Nephron (organoid): ENCODE results near the gene ICA1.
"Not testable (repeated sequence)": the region's sequence is repeated elsewhere in the genome, so short reads cannot be mapped to it uniquely, and the experiment has no call there.

Source experiments
- H3K27ac Mint-ChIP-seq, 3 experiments: 2 replicates each; pipeline ENCODE4 v1.8.0; 2020; ENCODE audit warnings: mixed read lengths in 3 of 3, mild to moderate bottlenecking in 2 of 3, moderate library complexity in 1 of 3
- H3K27me3 Mint-ChIP-seq: 2 replicates; pipeline ENCODE4 v1.8.0; 2021; ENCODE audit warnings: low read depth, mild to moderate bottlenecking, moderate library complexity, mixed read lengths
- H3K36me3 Mint-ChIP-seq: 2 replicates; pipeline ENCODE4 v1.8.0; 2020; ENCODE audit warnings: low read depth, mixed read lengths
- H3K4me1 Mint-ChIP-seq: 2 replicates; pipeline ENCODE4 v1.8.0; 2020; ENCODE audit warnings: mixed read lengths
- H3K4me3 Mint-ChIP-seq, 3 experiments: 2 replicates each; pipeline ENCODE4 v1.8.0; 2020; ENCODE audit warnings: mild to moderate bottlenecking in 3 of 3, mixed read lengths in 3 of 3, moderate library complexity in 2 of 3
- H3K9me3 Mint-ChIP-seq: 2 replicates; pipeline ENCODE4 v1.8.0; 2020; ENCODE audit warnings: mixed read lengths
- CTCF ChIP-seq, 3 experiments: fragments of 200-600 bp; sonication (generic); IDR thresholded peaks; one replicate each; pipeline ENCODE4 v1.5.0; 2021; ENCODE audit warnings: antibody characterized with exemption in 3 of 3; ENCODE audit not compliant: unreplicated experiment in 3 of 3

The ICA1 gene

GRCh38 chr7:8109196-8110022, 152.6 kb downstream of the ICA1 start:
- Mint-ChIP-seq H3K9me3 (peaks cover 4% of the 10 kb centered on the region), H3K27me3 (peaks cover 3% of the 10 kb centered on the region), H3K36me3 (no peaks in the 10 kb centered on the region), H3K4me3 (no peak overlapping the region), H3K27ac (no peak overlapping the region), H3K4me1 (no peaks in the 10 kb centered on the region)
- TF ChIP-seq CTCF (IDR thresholded peaks at IDR 0.05; ENCODE audit: unreplicated experiment in 3 of 3), result no peak

GRCh38 chr7:8105449-8106095, 156.4 kb downstream of the ICA1 start:
- no peak overlapping the region for H3K27ac Mint-ChIP-seq
- peaks cover 11% of the 10 kb centered on the region for H3K9me3 Mint-ChIP-seq

GRCh38 chr7:8103282-8103681, 158.7 kb downstream of the ICA1 start:
- Mint-ChIP-seq H3K36me3 (peaks cover 5% of the 10 kb centered on the region), H3K27ac (no peak overlapping the region), H3K9me3 (peaks cover 22% of the 10 kb centered on the region), H3K4me3 (no peak overlapping the region), H3K4me1 (no peaks in the 10 kb centered on the region), H3K27me3 (peaks cover 3% of the 10 kb centered on the region)
- no peak for TF ChIP-seq CTCF (IDR thresholded peaks at IDR 0.05; ENCODE audit: unreplicated experiment in 3 of 3)

More at GRCh38 chr7:8105449-8106095, 156.4 kb downstream of the ICA1 start:
- Mint-ChIP-seq H3K36me3 (peaks cover 5% of the 10 kb centered on the region), H3K4me1 (no peaks in the 10 kb centered on the region), H3K27me3 (peaks cover 3% of the 10 kb centered on the region), H3K4me3 (no peak overlapping the region)
- no peak for TF ChIP-seq CTCF (IDR thresholded peaks at IDR 0.05; ENCODE audit: unreplicated experiment in 3 of 3)

- H3K27ac Mint-ChIP-seq, result not testable (repeated sequence)
Observed at GRCh38 chr7:8101292-8101691, 160.7 kb downstream of the ICA1 start.

GRCh38 chr7:8094164-8095140, 167.5 kb downstream of the ICA1 start:
- no peaks in the 10 kb centered on the region for H3K27me3 Mint-ChIP-seq
- no peak for TF ChIP-seq CTCF (IDR thresholded peaks at IDR 0.05; ENCODE audit: unreplicated experiment in 3 of 3)

More at GRCh38 chr7:8101292-8101691, 160.7 kb downstream of the ICA1 start:
- H3K36me3 Mint-ChIP-seq, H3K27me3 Mint-ChIP-seq, H3K4me3 Mint-ChIP-seq, H3K4me1 Mint-ChIP-seq: not testable (repeated sequence)
- peaks cover 26% of the 10 kb centered on the region for H3K9me3 Mint-ChIP-seq

GRCh38 chr7:8092140-8092539, 169.8 kb downstream of the ICA1 start:
- no peak overlapping the region for H3K4me3 Mint-ChIP-seq
- H3K4me1 Mint-ChIP-seq, result no peaks in the 10 kb centered on the region
- peaks cover 7% of the 10 kb centered on the region for H3K9me3 Mint-ChIP-seq

More at GRCh38 chr7:8094164-8095140, 167.5 kb downstream of the ICA1 start:
- no peak overlapping the region for H3K4me3 Mint-ChIP-seq
- H3K9me3 Mint-ChIP-seq, result peaks cover 13% of the 10 kb centered on the region
- no peaks in the 10 kb centered on the region for H3K4me1 Mint-ChIP-seq
- no peak overlapping the region for H3K27ac Mint-ChIP-seq
- peaks cover 14% of the 10 kb centered on the region for H3K36me3 Mint-ChIP-seq

More at GRCh38 chr7:8092140-8092539, 169.8 kb downstream of the ICA1 start:
- no peaks in the 10 kb centered on the region for H3K27me3 Mint-ChIP-seq
- H3K27ac Mint-ChIP-seq, result no peak overlapping the region
- TF ChIP-seq CTCF (IDR thresholded peaks at IDR 0.05; ENCODE audit: unreplicated experiment in 3 of 3), result no peak
- peaks cover 18% of the 10 kb centered on the region for H3K36me3 Mint-ChIP-seq
